Upper lobe of left lung (tissue), 4 donors: ENCODE measurements around the gene SULT1A1.
"Not testable (repeated sequence)": the region's sequence is repeated elsewhere in the genome, so short reads cannot be mapped to it uniquely, and the experiment has no call there.

Source experiments
- EP300 ChIP-seq, 4 donors: sonication (generic); formaldehyde crosslinking; IDR thresholded peaks; one replicate each; pipeline ENCODE4 v1.5.1; 2017; ENCODE audit warnings: antibody characterized with exemption in 4 of 4, control low read depth in 2 of 4
- POLR2AphosphoS5 ChIP-seq, 2 donors: sonication (generic); formaldehyde crosslinking; IDR thresholded peaks; one replicate each; pipeline ENCODE4 v1.5.1; 2017; ENCODE audit warnings: antibody characterized with exemption in 2 of 2
- TF ChIP-seq, protein P1 (sequence below), 6 experiments: fragments of 450-650 bp in 4 of 6; fragments of 200-600 bp in 2 of 6; sonication (generic) in 2 of 6; IDR thresholded peaks; one replicate each; pipeline ENCODE4 v1.5.1; 2016 to 2019; ENCODE audit warnings: antibody characterized with exemption in 6 of 6

DNA sequence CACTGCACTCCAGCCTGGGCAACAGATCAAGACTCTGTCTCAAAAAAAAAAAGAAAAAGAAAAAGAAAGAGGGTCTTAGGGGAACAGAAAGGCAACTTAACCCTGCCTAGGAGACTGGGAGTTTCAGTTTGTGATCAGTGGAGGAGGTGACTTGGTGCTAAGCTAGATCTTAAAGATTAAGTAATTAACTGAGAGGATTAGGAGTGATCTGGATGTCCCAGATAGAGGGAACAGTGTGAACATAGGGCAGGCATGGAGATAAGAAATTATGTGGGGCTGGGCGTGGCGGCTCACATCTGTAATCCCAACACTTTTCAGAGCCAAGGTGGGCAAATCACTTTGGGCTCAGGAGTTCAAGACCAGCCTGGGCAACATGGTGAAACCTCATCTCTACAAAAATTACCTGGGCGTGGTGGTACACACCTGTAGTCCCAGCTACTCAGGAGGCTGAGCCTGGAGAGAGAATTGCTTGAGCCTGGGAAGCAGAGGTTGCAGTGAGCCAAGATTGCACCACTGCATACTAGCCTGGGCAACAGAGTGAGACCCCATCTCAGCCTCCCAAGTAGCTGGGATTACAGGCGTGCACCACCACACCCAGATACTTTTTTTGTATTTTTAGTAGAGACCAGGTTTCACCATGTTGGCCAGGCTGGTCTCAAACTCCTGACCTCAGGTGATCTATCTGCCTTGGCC lies 43.5 kb downstream of the SULT1A1 start:
- TF ChIP-seq, protein P1, sequence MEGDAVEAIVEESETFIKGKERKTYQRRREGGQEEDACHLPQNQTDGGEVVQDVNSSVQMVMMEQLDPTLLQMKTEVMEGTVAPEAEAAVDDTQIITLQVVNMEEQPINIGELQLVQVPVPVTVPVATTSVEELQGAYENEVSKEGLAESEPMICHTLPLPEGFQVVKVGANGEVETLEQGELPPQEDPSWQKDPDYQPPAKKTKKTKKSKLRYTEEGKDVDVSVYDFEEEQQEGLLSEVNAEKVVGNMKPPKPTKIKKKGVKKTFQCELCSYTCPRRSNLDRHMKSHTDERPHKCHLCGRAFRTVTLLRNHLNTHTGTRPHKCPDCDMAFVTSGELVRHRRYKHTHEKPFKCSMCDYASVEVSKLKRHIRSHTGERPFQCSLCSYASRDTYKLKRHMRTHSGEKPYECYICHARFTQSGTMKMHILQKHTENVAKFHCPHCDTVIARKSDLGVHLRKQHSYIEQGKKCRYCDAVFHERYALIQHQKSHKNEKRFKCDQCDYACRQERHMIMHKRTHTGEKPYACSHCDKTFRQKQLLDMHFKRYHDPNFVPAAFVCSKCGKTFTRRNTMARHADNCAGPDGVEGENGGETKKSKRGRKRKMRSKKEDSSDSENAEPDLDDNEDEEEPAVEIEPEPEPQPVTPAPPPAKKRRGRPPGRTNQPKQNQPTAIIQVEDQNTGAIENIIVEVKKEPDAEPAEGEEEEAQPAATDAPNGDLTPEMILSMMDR (IDR thresholded peaks at IDR 0.05), result not testable (repeated sequence)
- TF ChIP-seq EP300, POLR2AphosphoS5 (IDR thresholded peaks at IDR 0.05): not testable (repeated sequence)
